PC-3 (cell line): ENCODE data around the gene KIF6.

ENCODE experiments used
- CTCF ChIP-seq: fragments of 300-600 bp; sonication (generic); conservative IDR thresholded peaks from 2 replicates; pipeline ENCODE4 v1.5.1; 2017; ENCODE audit warnings: antibody characterized with exemption, low read depth, mild to moderate bottlenecking, low read length
- EZH2 ChIP-seq: fragments of 300-600 bp; sonication (generic); IDR thresholded peaks from one replicate; pipeline ENCODE4 v1.6.1; 2017; ENCODE audit warnings: antibody characterized with exemption, mild to moderate bottlenecking, low read length; ENCODE audit not compliant: unreplicated experiment
- EZH2phosphoT487 ChIP-seq: fragments of 300-600 bp; sonication (generic); IDR thresholded peaks from 2 replicates; pipeline ENCODE4 v1.6.1; 2018; ENCODE audit warnings: mild to moderate bottlenecking, antibody characterized with exemption, low read length, borderline replicate concordance

GRCh38 chr6:39327507-39327906, 397.7 kb downstream of the KIF6 start:
- TF ChIP-seq EZH2 (no peak), EZH2phosphoT487 (no peak), CTCF (no peak)
